Fibroblast of the aortic adventitia (primary cell): Measurements from ENCODE around the gene PLCD1. TPM values are rescaled to one million over a fixed set of nuclear protein-coding genes. Genes with fewer than 3 reads are reported as not detected.

ENCODE experiments used
- DNase-seq: peaks from one replicate; pipeline ENCODE4 v3.0.0-alpha.2; 2010; ENCODE audit warnings: low read depth
- H3K4me3 ChIP-seq: 2 replicates; pipeline ENCODE4 v1.5.1; 2011; ENCODE audit warnings: low read depth, mild to moderate bottlenecking, control low read depth, low read length, moderate library complexity
- CTCF ChIP-seq: IDR thresholded peaks from 2 replicates; pipeline ENCODE4 v1.5.1; 2011; ENCODE audit warnings: mild to moderate bottlenecking, low read length, control low read depth, inconsistent platforms; ENCODE audit not compliant: insufficient read depth
- total RNA-seq: library from RNA; depleted of rRNA; stranded (reverse); fragments of >200 nt; gene quantifications from 2 replicates; pipeline ENCODE4 v1.2.3, GENCODE V29; 2012; ENCODE audit warnings: low replicate concordance

Gene PLCD1
- total RNA-seq, 1 donor = 28.3 TPM

- DNase-seq = no peak
- no peak overlapping the region for H3K4me3 ChIP-seq
- no peak for TF ChIP-seq CTCF
Observed at GRCh38 chr3:37995652-37996641, 33.5 kb downstream of the PLCD1 start.

- DNase-seq = no peak
- H3K4me3 ChIP-seq = peak overlapping the region; percentile 74
- no peak for TF ChIP-seq CTCF
Observed at GRCh38 chr3:37994639-37994972, 34.8 kb downstream of the PLCD1 start.

GRCh38 chr3:37993820-37994638, 35.4 kb downstream of the PLCD1 start:
- peak overlapping the region; percentile 74 for H3K4me3 ChIP-seq
- no peak for TF ChIP-seq CTCF
- DNase-seq = peak; percentile 75

- H3K4me3 ChIP-seq = peak overlapping the region; percentile 74
- DNase-seq = no peak
Observed at GRCh38 chr3:37993460-37993819, 36.0 kb downstream of the PLCD1 start.

GRCh38 chr3:37993067-37993455, 36.4 kb downstream of the PLCD1 start:
- H3K4me3 ChIP-seq = no peak overlapping the region
- no peak for TF ChIP-seq CTCF
- no peak for DNase-seq

More at GRCh38 chr3:37993460-37993819, 36.0 kb downstream of the PLCD1 start:
- TF ChIP-seq CTCF = no peak

- H3K4me3 ChIP-seq = no peak overlapping the region
- DNase-seq = no peak
- TF ChIP-seq CTCF = no peak
Observed at GRCh38 chr3:37992271-37993066, 37.0 kb downstream of the PLCD1 start.
